Measurements from ENCODE around the gene GSK3A. TPM values are rescaled to one million over a fixed set of nuclear protein-coding genes. Genes with fewer than 3 reads are reported as not detected.

The GSK3A gene
- total and polyA plus RNA-seq, 9 of the 15 experiments (the other 6 are each of a cell fraction or from before 2014, with no cell fraction given): 0.62 to 90.7 (median 33.3) TPM

GRCh38 chr19:42254089-42254849, 11.9 kb upstream of the GSK3A start (continued):
- TF ChIP-seq, protein P1, sequence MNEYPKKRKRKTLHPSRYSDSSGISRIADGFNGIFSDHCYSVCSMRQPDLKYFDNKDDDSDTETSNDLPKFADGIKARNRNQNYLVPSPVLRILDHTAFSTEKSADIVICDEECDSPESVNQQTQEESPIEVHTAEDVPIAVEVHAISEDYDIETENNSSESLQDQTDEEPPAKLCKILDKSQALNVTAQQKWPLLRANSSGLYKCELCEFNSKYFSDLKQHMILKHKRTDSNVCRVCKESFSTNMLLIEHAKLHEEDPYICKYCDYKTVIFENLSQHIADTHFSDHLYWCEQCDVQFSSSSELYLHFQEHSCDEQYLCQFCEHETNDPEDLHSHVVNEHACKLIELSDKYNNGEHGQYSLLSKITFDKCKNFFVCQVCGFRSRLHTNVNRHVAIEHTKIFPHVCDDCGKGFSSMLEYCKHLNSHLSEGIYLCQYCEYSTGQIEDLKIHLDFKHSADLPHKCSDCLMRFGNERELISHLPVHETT (CRISPR knock-in tag; conservative IDR thresholded peaks at IDR 0.05 in 1 of 2, IDR thresholded peaks at IDR 0.05 in 1 of 2): no peak
- TF ChIP-seq ATF7 (IDR thresholded peaks at IDR 0.05): no peak
- TF ChIP-seq SPI1 (IDR thresholded peaks at IDR 0.05; ENCODE audit: borderline replicate concordance, low read depth, low read length): no peak
- no peak for TF ChIP-seq MAFF (IDR thresholded peaks at IDR 0.05; ENCODE audit: low read length)
- TF ChIP-seq FOXJ2 (tag; IDR thresholded peaks at IDR 0.05): no peak
- TF ChIP-seq HOMEZ (CRISPR knock-in tag; IDR thresholded peaks at IDR 0.05): no peak
- no peak for TF ChIP-seq NR1H2 (CRISPR knock-in tag; IDR thresholded peaks at IDR 0.05)
- TF ChIP-seq BRD9 (IDR thresholded peaks at IDR 0.05; ENCODE audit: low read depth, partially characterized antibody): peak; percentile 56
- no peak for TF ChIP-seq KAT2B (IDR thresholded peaks at IDR 0.05; ENCODE audit: low read depth, low read length)
- no peak for TF ChIP-seq SMAD3 (CRISPR knock-in tag; conservative IDR thresholded peaks at IDR 0.05)
- no peak for TF ChIP-seq NCOA6 (IDR thresholded peaks at IDR 0.05)
- TF ChIP-seq, protein P2, sequence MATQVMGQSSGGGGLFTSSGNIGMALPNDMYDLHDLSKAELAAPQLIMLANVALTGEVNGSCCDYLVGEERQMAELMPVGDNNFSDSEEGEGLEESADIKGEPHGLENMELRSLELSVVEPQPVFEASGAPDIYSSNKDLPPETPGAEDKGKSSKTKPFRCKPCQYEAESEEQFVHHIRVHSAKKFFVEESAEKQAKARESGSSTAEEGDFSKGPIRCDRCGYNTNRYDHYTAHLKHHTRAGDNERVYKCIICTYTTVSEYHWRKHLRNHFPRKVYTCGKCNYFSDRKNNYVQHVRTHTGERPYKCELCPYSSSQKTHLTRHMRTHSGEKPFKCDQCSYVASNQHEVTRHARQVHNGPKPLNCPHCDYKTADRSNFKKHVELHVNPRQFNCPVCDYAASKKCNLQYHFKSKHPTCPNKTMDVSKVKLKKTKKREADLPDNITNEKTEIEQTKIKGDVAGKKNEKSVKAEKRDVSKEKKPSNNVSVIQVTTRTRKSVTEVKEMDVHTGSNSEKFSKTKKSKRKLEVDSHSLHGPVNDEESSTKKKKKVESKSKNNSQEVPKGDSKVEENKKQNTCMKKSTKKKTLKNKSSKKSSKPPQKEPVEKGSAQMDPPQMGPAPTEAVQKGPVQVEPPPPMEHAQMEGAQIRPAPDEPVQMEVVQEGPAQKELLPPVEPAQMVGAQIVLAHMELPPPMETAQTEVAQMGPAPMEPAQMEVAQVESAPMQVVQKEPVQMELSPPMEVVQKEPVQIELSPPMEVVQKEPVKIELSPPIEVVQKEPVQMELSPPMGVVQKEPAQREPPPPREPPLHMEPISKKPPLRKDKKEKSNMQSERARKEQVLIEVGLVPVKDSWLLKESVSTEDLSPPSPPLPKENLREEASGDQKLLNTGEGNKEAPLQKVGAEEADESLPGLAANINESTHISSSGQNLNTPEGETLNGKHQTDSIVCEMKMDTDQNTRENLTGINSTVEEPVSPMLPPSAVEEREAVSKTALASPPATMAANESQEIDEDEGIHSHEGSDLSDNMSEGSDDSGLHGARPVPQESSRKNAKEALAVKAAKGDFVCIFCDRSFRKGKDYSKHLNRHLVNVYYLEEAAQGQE (IDR thresholded peaks at IDR 0.05; ENCODE audit: borderline replicate concordance): no peak
- TF ChIP-seq, protein P2 (CRISPR knock-in tag; IDR thresholded peaks at IDR 0.05; ENCODE audit: low read depth): no peak
- TF ChIP-seq SETDB1 (IDR thresholded peaks at IDR 0.05; ENCODE audit: low read length): no peak
- no peak for TF ChIP-seq RUNX1 (IDR thresholded peaks at IDR 0.05; ENCODE audit: low read depth)
- no peak for TF ChIP-seq ZNF140 (CRISPR knock-in tag; IDR thresholded peaks at IDR 0.05)
- peak; percentile 40 for TF ChIP-seq TAF1 (IDR thresholded peaks at IDR 0.05; ENCODE audit: control insufficient read depth, extremely low read depth, insufficient read depth, low read length, severe bottlenecking)
